Measurements from ENCODE around the gene ZBTB16.

ZBTB16 gene

GRCh38 chr11:114211444-114212121 lies 152.1 kb downstream of the ZBTB16 start:
- DNase-seq (ENCODE audit: low read depth) = no peak

GRCh38 chr11:114213622-114214021 lies 154.1 kb downstream of the ZBTB16 start:
- no peak for DNase-seq (ENCODE audit: low read depth)

GRCh38 chr11:114215428-114215827 lies 155.9 kb downstream of the ZBTB16 start:
- DNase-seq (ENCODE audit: low read depth) = no peak

- no peak for DNase-seq (ENCODE audit: low read depth)
Measured at GRCh38 chr11:114215871-114216795, 156.6 kb downstream of the ZBTB16 start.

- no peak for DNase-seq (ENCODE audit: low read depth)
Measured at GRCh38 chr11:114216796-114217180, 157.3 kb downstream of the ZBTB16 start.

GRCh38 chr11:114218508-114218907 lies 159.0 kb downstream of the ZBTB16 start:
- no peak for DNase-seq (ENCODE audit: low read depth)

- no peak for DNase-seq (ENCODE audit: low read depth)
Measured at GRCh38 chr11:114219559-114220349, 160.2 kb downstream of the ZBTB16 start.

GRCh38 chr11:114221037-114221436 lies 161.5 kb downstream of the ZBTB16 start:
- no peak for DNase-seq (ENCODE audit: low read depth)

- DNase-seq (ENCODE audit: low read depth) = no peak
Measured at GRCh38 chr11:114225661-114226060, 166.2 kb downstream of the ZBTB16 start.

- DNase-seq (ENCODE audit: low read depth) = no peak
Measured at GRCh38 chr11:114226356-114226755, 166.8 kb downstream of the ZBTB16 start.

- no peak for DNase-seq (ENCODE audit: low read depth)
Measured at GRCh38 chr11:114228435-114229411, 169.2 kb downstream of the ZBTB16 start.

- no peak for DNase-seq (ENCODE audit: low read depth)
Measured at GRCh38 chr11:114230031-114230704, 170.7 kb downstream of the ZBTB16 start.

GRCh38 chr11:114232400-114233059 lies 173.0 kb downstream of the ZBTB16 start:
- DNase-seq (ENCODE audit: low read depth) = no peak

GRCh38 chr11:114233755-114234154 lies 174.2 kb downstream of the ZBTB16 start:
- DNase-seq (ENCODE audit: low read depth) = no peak

GRCh38 chr11:114236829-114237228 lies 177.3 kb downstream of the ZBTB16 start:
- no peak for DNase-seq (ENCODE audit: low read depth)

- DNase-seq (ENCODE audit: low read depth) = no peak
Measured at GRCh38 chr11:114237321-114238280, 178.1 kb downstream of the ZBTB16 start.

- no peak for DNase-seq (ENCODE audit: low read depth)
Measured at GRCh38 chr11:114239753-114240161, 180.2 kb downstream of the ZBTB16 start.

- no peak for DNase-seq (ENCODE audit: low read depth)
Measured at GRCh38 chr11:114242032-114242431, 182.5 kb downstream of the ZBTB16 start.
